Left forelimb (tissue), 1 donor: ENCODE data around the gene SYT9.

Source experiments
- DNase-seq: peaks from one replicate; pipeline ENCODE4 v3.0.0-alpha.2; 2018; ENCODE audit warnings: low spot score

SYT9 gene

GRCh38 chr11:7471071-7471470 is 219.4 kb downstream of the SYT9 start:
- DNase-seq = no peak

- DNase-seq = no peak
Measured at GRCh38 chr11:7473717-7474116, 222.0 kb downstream of the SYT9 start.

DNA sequence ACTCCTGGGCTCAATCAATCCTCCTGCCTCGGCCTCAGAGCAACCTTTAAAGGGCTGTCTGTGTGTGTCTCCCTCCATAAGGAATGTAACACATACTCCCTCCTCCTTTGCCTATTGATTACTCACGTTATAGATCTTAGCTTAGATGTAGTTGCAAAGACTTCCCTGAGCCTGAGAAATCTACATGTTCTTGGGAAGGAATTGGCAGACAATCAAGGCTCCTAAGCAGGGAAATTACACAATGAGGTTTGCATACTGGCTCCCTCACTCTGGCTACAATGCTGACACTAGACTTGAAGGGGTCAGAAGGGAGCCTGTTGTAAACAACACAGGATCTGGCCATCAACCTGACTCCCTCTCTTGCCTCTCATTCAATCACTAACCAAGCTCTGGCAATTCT is 228.4 kb downstream of the SYT9 start:
- no peak for DNase-seq

GRCh38 chr11:7484131-7484530 is 232.4 kb downstream of the SYT9 start:
- DNase-seq = no peak

- no peak for DNase-seq
Measured at GRCh38 chr11:7484645-7485044, 232.9 kb downstream of the SYT9 start.

GRCh38 chr11:7485186-7486097 is 233.7 kb downstream of the SYT9 start, which contains the start of gene OLFML1:
OLFML1 (plus strand) TSS chr11:7485506; CDS start chr11:7485876, 370 bp downstream.
- peak; percentile 80 for DNase-seq

GRCh38 chr11:7486098-7486780 is 234.5 kb downstream of the SYT9 start:
- DNase-seq = no peak

GRCh38 chr11:7486781-7487140 is 235.1 kb downstream of the SYT9 start:
- DNase-seq = peak; percentile 76

GRCh38 chr11:7487360-7487759 is 235.7 kb downstream of the SYT9 start:
- no peak for DNase-seq

- no peak for DNase-seq
Measured at GRCh38 chr11:7488681-7489080, 237.0 kb downstream of the SYT9 start.

DNA sequence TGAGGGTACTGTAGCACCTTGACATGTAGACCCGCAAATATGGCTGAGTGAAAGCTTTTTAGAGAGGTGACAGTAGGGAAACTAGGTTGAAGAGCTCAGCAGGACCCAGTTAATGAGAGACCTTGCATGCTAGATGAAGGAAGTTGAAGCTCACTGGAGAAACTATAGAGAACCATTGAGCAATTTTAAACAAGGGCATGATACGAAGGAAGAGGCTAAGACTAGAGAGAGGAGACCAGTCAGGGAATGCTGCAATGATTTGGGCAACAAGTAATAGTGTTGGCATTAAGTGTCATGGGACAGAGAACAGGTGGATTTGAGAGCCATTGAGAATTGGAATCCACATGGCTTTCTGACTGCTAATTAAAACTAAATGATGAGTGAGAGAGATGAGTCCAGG is 237.7 kb downstream of the SYT9 start:
- DNase-seq = no peak

- DNase-seq = no peak
Measured at GRCh38 chr11:7490054-7490453, 238.3 kb downstream of the SYT9 start.

GRCh38 chr11:7490535-7490934 is 238.8 kb downstream of the SYT9 start:
- DNase-seq = no peak

DNA sequence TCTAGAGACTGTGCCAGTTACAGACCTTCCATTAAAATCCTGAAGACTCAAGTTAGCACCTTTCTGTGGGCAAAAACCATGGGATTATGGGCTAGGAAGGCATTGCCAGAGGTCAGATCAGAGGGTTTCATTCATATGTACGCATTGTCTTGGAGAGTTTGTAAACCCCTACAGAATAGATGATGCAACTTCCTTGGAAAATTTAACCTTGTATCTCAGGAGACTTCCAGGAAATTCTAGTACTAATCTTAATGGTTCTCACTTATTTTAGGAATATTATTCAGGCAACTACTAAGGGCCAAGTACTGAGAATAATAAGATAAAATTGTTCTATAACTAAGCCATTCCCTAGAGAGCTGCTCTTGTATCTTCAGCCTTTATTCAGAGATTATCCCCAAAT is 240.5 kb downstream of the SYT9 start:
- no peak for DNase-seq

- no peak for DNase-seq
Measured at GRCh38 chr11:7493670-7494069, 242.0 kb downstream of the SYT9 start.

GRCh38 chr11:7494086-7494745 is 242.5 kb downstream of the SYT9 start:
- DNase-seq = no peak

DNA sequence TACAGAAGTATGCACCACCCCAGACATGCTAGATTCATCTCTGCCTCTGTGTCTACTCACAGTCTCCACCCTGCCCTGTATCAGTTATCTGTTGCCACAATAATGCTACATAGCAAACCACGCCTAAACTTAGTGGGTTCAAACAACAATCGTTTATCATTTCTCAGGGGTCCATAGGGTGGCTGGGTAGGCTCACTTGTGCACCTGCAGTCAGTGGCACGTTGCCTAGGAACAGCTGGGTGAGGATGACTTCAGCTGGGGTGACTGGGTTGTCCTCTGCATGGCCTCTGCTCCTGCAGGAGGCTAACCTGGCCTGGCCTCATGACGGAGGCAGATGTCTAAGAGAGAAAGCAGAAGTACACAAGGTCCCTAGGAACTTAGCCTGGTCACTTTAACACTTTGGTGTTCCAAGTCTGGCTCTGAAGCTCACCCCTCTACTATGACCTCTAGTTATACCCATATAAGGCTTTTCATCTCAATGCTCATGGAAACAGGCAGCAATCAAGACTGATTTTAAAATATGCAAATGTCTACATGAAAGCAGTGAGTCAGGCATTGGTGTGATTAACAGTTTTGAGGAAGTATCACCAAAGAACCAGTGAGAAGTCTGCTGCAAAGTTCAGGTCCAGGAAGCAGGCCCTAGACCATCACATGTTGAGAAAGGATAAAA is 244.3 kb downstream of the SYT9 start:
- DNase-seq = no peak

DNA sequence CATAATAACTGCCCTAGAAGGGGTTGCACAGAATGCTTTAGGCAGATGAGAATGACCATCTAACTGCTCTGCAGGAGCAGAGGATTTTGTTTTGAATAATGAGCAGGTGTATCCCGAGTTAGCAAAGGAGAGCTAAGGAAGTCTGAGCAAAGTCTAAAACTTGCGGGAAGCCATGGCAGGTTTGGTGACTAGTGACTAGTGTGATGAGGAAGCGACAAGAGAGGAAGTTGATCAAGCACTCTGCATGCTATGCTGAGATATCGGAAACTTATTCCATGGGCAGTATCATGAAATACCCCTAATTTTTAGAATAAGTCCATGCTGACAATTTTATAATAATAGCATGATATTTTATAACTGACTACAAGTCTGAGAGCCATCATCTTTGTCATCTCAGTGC is 246.5 kb downstream of the SYT9 start:
- no peak for DNase-seq

- DNase-seq = no peak
Measured at GRCh38 chr11:7499081-7499480, 247.4 kb downstream of the SYT9 start.

DNA sequence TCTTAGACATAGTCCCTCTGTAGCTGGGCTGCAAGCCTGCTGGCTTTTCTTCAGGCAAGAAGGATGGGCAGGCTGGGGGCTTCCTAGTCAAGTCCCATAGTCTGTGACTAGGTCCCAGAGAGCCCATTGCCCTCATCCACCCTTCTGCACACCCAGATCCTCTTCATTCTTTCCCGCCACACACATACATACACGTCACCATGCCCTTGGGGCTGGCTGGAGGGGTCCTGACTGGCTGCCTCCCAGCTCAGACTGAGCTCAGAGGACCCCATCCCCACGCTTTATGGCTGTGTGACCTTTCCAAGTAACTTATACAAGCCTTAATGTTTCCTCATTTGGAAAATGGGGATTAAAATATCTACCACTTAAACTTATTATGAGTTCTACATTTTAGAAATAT is 248.5 kb downstream of the SYT9 start:
- DNase-seq = no peak

DNA sequence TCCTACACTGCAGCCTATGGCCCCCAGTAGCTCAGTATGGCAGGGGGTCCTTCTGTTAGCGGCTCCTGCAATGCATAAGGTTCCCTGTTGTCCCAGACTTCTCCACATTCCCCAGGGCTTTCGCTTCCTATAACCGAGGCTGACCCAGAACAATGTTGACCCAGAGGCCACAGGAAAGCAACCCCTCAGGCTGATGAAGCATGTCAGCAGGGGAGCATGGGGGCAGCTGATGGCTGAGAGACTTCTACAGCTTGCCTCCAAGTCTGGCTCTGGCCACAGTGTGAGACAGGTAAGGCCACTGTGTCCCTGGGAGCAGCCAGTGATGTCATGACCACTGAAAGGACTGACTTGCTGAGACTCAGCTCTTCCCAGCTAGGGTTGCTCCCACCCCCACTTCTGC is 249.5 kb downstream of the SYT9 start:
- no peak for DNase-seq

- DNase-seq = no peak
Measured at GRCh38 chr11:7501894-7502293, 250.2 kb downstream of the SYT9 start.
